GM21825 (cell line): Measurements from ENCODE around the gene UPP1.

Experiments used
- ATAC-seq: cut with Tn5 transposase; IDR thresholded peaks from one replicate; pipeline ENCODE4 v1.9.1; 2021; ENCODE audit warnings: mild to moderate bottlenecking, moderate library complexity; ENCODE audit not compliant: unreplicated experiment

The UPP1 gene

DNA sequence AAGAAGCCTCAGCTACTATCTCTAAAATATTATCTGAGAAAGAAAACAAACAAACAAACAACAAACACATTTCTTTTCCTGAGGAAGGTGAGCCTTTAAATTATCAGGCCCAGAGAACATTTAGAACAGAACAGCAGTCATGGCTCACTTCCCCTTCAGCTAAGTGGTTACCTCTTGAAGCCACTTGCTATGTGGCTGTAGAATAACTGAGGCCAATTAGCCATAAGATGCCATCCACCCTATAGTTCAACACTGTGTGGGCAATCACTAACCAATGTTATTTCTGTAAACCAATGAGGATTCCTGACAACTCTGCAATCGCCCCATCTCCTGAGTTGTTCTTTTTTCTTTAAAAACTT, 3.7 kb upstream of the UPP1 start:
- no peak for ATAC-seq

DNA sequence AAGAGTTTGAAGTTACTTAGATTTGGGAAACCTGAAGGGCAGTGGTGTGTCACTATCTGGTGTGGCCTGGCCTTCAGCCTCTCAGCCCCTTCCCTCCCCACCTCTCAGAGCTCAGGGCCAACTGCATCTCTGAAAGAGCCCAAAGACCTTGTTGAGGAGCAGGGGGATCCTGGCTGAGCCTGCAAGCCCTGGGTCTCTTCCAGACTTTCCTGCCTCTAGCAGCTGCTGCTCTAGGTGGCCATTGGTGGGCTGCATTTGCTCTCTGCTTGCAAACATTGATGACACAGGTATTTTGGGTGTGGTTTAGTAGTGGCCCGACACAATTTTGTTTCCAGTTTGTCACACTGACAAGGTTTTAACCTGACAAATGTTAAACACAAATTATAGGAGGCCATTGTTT, 3.1 kb upstream of the UPP1 start:
- no peak for ATAC-seq

DNA sequence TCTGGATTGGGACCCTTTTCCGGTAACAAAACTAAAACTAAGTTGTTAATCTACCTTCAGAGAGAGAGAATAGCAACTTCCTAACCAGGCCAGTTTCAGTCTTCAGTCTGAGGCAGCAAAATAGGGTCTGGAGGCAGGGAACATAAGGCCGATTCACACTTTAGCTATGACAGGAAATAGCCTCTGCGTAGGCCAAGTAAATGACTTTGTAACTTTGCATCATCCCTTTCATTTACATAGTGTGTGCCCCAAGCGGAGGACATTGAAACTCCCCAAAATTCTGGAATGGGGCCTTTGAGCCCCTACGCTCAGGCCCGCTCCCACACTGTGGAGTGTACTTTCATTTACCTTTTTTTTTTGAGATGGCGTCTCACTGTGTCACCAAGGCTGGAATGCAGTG, 1.7 kb upstream of the UPP1 start:
- ATAC-seq, result peak; percentile 17

DNA sequence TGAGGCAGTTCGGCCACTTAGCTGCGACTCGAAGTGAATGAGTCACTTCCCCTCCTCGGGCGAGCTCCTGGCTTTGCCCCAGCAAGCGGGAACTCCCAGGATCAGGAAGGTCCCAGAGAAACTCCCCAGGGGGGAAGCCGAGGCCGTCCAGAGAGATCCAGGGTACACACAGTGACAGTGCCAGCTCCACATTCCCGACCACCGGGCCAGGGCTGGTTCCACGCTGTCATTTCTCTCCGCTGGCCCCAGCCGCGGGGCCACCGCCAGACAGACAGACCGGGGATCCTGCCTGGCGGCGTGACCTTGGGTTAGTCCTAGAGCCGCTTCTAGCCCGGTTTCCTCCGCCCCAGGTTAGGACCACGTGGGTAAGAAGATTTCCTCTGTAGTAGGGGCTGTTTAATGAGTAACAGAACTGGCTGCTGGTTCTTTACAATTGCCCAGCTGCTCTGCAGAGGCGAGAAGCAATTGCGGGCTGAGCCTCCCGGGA, 463 bp upstream of the UPP1 start:
- peak; percentile 58 for ATAC-seq

DNA sequence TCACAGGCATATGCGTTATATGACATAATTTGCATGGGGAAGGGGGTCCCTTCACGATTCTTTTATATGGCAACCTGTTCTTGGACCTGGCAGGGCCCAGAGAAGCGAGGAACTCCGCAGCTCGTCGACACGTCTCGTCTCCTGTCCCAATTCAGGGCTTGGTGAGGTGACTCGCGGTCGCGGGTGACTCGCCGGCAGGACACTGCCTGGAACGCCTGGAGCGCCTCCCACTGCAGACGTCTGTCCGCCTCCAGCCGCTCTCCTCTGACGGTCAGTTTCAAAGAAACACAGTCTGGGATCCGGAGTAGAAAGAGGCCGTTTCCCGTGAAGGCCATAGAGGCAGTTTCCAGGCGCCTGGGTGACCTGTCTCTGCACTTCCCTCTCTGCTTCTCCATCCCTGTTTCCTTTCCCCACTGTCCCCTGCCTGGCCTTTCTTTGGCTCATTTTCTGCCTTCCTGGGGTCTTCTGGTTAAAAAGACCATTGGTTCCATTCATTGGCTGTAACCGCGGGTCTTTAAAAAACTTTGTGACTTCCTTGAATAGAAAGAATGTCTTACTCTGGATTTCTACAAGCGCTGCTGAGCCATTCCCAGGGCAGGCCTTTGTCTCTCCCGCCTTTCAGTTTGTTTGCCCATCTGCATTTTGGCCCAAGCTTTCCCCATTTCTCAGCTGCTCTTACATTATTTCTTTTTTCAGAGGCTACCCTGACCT, 1.2 kb downstream of the UPP1 start:
- no peak for ATAC-seq

DNA sequence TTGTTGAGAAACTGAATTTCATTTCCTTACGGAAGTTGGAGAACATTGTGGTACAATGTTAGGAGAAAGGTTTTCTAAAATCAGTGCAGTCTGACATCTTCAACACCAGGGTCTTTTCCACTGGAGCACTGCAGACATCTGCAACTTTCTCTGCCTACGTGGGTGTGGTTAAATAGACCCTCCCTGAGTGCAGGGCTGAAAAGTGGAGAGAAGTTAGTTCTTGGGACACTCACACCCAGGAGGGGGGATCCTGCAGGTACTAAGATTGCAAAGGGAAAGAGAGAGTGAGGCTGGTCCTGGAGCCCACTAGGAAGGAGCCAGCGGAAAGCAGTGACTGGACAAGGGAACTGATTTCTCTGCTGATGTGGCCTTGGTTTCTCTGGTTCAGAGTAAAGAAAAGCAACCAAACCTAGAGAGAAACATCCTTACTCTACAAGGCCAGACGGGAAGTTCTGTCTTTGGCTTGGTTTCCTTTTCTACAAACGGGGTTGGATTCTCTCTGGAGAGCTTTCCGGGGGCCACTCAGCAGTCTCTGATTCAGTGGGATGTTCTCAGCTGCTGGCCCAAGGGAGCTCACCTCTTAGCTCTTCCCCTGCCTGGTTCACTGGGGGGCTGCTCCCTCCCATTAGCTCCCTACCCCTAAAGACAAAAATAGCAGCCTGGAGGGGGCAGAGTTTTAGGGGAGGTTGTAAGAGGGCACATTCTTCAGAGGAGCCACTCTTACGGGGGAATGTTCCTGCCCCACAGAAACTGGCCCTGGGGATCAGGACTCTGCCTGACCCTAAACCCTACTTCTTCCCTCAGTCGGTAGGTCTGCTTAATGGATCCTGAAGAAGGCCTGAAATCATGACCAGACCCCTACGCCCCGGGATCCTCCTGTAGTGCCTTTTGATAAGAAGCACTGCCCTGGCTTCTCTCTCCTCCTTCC, 2.7 kb downstream of the UPP1 start:
- no peak for ATAC-seq

DNA sequence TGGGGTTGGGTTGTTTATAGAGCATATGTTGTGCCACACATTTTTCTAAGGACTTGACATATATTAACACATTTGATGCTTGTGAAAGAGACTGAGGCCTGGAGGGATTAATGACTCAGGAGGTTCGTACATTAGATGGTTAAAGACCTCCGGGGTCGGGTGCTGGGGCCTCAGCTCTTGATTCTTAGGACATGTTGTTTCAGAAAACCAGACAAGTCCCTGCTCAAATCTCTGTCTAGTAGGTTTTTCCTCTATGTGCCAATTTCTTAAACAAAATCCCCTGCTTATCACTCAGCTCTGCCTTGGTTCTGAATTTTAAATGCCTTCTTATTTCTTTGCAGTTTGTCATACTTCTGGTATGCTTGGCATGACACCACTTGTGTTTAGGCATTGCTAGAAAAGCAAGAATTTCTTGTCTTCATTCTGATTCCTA, 5.8 kb downstream of the UPP1 start:
- no peak for ATAC-seq

DNA sequence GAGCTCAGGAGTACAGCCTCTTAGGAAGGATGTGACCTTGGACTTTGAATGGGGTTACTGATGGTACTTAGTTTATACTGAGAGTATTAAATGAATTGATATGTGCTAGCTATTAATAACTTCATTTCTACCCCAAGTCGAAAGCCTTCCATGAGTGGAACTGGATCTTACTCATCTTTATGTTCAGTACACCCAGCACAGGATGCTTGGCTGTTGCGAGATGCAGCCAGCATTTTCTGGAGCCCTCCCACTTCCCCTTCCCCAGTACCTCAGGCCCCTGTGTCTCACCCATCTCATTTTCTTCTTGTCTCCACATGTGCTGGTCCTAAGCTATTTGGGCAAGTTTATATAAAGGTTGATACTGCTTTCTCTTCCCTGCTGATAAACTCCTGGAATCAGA, 7.2 kb downstream of the UPP1 start:
- no peak for ATAC-seq

DNA sequence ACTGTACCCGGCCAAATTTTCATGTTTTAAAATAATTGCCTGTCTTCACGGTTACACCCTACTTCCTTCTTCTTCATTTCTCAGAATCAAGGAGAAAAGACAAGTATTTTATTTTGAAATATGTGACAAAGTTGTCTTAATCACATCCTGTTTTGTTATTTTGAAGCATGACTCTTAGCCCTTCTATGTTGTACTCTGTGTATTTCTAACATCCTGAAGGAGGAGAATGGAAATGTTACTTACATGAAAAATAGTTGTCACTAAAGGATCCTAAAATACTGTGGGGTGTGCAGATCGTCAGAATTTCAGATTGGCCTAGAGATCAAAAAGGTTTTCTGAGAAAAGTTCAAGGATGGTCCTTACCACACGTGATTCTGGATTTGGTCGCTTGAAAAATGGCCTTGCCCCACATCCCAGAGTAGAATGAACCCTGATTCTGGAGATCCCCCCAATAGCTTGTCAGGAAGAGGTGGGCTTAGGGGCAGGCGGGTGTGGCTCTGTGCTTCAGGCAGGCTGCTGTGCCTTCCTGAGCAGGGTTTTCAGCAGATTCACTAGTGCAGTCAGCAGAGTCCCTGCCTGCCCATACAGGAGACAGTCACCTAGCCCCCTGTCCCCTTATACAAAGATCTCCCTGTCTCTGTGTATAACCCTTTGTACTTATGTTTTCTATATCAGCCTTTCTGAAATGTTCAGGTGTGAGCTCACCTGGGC, 8.6 kb downstream of the UPP1 start:
- no peak for ATAC-seq

DNA sequence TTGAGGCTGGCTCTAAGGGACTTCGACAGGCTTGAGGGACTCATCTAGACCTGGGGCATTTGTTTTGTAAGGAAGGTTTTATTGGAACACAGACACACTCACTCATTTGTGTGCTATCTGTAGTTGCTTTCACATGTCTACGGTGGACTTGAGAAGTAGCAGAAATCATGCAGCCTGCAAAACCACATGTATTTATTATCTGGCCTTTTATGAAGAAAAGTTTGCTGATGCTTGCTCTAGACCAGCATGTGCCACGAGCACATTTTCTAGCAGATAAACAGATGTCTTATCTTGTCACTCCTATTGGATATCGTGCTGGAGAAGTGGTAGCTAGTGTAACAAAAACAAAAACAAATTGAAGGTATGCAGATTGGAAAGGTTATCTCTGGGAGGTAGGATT, 9.8 kb downstream of the UPP1 start:
- ATAC-seq, result no peak

DNA sequence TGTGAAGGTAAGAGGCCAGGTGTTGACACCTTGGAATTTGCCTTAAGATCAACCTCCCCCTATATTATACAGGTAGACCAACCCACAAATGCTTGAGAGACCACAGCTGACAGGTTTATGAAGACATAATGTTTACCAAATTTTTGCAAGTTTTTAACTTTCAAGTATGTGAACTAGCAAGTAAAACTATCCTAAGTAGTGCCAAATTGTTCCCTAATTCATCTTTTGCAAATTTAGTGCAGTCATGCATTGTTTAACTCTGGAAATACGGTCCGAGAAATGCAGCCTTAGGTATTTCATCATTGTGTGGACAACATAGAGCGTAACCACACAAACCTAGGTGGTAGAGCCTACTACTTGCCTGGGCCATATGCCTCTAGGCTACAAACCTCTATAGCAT, 10.7 kb downstream of the UPP1 start:
- no peak for ATAC-seq

DNA sequence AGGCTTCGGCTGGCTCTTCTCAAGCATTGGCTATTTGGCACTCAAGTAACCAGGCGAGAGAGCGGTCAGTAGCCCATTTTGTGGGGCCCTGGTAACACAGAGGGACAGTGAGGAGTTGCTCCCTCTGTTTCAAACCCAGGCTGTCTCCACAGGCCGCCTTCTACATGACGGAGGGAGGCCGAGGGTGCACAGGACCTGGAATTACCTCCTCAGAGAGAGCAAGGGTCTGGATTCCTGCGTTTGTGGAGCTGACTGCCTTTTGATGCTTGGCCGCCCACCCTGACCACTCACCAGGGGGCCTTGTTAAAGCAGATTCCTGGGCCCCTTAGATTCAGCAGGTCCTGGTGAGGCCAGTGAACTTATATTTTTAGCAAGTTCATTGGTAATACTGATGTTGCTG, 12.3 kb downstream of the UPP1 start:
- no peak for ATAC-seq

DNA sequence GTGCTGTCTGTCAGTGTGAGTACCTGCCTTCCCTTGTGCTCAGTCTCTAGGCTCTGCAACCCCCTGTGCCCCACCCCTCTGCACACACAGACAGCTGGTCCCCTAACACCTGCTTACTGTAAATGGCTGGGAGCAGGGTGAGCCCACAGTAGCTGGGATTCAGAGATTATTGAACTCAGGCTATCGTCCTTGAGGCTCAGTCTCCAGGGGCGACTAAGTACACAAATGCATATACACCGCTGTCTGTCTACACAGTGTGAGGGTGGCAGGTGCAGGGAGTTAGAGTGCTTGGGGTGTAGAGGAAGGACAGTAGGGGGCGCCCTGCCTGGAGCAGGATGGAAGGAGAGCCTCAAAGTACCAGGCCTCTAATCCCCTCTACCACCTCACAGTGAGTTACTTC, 12.9 kb downstream of the UPP1 start:
- no peak for ATAC-seq

DNA sequence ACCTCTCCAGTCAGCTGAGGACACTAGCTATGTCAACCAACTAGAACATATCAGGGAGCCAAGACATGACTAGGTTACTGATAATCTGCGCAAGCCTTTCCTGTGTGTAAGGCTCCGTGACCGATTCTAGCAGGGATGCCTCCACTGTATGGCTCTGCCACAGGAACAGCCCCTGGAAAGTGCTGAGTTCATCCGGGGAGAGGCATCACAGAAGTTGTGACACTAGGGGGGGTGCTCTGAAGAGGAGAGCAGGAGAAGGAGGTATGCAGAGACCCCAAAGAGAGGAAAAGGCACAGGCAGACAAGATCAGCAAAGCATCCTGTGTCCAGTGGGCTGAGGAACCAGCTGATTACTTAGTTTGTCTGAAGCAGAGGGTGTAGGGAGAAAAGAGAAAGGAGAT, 13.5 kb downstream of the UPP1 start:
- no peak for ATAC-seq

DNA sequence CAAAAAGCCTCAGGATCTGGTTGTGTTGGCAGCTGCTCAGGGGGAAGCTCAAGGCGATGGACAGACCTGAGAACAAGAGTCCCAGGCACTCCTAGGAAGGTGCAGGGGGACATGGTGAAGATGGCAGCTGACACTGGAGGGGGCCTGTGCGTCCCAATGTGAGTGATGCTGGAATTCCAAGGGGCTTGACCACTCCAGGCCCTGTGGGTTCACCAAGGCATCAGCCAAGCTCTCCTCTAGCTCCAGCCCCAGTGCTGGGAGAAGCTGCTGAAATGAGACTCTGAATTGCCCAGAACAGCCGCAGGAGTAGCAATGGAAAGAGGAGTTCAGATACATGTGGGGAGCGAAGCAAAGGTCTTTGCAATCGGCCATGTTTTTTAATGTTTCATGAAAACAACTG, 16.0 kb downstream of the UPP1 start:
- no peak for ATAC-seq

DNA sequence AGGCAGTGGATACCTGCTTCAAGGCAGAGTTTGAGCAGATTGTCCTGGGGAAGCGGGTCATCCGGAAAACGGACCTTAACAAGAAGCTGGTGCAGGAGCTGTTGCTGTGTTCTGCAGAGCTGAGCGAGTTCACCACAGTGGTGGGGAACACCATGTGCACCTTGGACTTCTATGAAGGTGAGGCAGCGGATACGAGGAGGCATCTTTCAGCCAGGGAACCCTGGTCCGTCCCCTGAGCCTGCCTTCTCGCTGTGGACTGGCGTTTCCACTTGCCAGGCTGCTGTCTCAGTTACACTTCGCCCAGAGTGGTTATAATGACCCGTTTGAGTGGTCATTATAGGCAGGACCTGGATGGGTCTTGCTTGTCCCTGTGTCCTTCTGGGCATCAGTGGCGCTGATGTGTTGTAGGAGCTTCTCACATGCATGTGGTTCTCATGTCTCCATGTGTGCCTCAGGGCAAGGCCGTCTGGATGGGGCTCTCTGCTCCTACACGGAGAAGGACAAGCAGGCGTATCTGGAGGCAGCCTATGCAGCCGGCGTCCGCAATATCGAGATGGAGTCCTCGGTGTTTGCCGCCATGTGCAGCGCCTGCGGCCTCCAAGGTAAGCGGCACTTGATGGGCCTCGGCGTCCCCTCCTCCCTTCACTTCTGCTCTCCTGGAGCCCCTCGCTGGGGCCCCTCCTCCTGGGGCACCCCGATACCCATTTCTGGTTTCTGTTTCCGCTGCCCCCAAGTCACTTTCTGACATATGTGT, 18.0 kb downstream of the UPP1 start:
- ATAC-seq, result no peak

DNA sequence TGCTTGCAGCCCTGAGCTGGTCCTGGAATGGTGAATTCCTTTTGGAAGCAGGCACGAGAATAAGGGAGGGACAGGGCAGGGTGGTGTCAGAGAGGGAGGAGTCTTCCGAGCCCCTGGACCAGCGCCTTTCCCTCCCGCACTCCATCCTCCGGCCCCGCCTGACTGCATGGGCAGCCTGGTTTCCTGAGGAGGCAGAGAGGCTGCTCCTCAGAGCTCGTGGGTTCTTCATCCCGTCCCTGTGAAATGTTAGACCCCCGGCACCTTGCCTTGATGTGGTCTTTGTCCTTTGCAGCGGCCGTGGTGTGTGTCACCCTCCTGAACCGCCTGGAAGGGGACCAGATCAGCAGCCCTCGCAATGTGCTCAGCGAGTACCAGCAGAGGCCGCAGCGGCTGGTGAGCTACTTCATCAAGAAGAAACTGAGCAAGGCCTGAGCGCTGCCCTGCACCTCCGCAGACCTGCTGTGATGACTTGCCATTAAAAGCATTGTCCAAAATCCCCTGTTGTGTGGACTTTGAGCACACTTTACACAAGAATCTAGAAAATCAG, 18.9 kb downstream of the UPP1 start:
- ATAC-seq, result no peak

DNA sequence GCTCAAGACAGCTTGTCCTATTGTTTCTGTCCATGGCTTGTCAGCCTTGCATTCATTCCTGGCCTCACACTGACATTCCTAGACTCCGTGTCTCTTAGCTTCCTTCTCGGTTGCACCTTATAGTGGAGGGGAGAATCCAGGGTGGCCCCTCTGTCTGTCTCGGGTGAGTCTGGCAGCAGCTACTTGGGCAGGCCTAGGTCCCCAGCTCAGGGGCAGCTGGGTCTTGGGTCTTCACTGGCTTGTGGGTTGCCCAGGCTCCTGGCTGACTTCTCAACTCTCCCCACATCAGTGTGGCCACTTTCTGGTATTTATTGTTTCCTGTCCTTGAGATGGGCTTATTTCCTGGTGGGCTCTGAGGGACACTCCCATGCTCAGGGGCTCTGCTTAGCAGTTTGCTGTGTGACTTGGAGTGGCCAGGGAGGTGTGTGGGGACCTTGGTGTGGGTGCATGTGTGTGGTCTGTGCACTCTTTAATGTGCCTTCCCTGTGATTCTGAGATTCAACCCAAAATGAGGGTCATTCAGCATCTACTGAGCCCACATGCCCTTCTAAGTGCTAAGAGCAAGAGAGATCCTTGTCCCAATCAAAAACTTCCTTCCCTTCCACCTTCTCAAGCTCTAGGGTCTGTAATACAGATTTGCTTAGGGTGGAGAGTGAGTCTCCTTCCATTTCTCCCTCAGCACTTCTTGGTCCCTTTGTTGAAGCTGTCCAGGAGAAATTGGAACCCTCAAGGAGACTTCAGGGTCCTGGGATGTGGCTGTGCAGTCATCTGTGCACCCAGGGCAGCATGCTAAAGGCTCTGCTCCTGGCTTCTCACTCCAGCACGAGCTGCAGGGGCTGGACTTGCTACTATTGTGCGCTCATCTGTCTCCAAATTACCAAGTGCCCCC, 20.1 kb downstream of the UPP1 start:
- ATAC-seq, result no peak

DNA sequence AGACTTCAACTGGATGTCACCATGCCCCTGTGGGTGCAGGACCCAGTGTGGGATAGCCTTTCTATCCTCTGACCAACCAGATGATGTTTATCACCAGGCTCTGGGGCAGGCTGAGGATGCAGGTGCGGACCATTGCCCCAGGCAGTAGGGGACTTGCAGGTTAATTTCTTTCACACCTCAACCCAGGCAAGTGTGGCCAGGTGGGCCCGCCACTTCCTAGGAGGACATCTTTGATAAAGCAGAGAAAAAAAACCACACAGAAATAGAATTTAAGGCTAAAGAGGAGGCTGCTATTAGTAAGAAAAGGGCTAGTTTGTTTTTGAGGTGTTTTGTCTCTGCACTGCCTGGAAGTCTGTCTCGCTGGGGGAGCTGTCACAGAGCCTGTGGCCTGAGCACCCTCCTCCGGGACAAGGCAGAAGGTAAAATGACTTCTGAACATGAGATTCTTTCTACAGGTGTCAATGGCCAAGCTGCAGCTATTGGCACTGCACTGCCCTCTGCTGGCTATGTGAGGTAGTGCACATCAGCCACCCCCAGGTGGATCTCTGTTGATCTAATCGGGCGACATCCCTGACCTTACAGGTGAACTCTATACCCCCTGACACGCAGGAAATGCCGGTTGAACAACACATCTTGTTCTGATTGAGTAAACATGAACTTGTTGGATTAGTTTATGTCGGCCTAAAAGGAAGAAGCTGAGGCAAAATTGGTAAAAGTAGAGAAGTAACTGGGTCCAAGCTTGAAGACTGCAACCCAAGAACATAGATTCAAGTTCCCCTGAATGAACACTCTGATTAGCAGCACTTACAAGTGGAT, 21.0 kb downstream of the UPP1 start:
- ATAC-seq, result peak; percentile 88
